HAP-1 (cell line): Measurements from ENCODE around the gene SNX3.
"Not testable (repeated sequence)": the region's sequence is repeated elsewhere in the genome, so short reads cannot be mapped to it uniquely, and the experiment has no call there.

Source experiments
- DNase-seq, 2 experiments: peaks; one replicate each; pipeline ENCODE4 v3.0.0-alpha.2; 2016 to 2020; ENCODE audit warnings: low spot score in 2 of 2
- H3K27me3 ChIP-seq: fragments of 250-450 bp; sonication (Bioruptor Pico); 2 replicates; pipeline ENCODE4 v1.5.1; 2020; ENCODE audit warnings: low read depth, mild to moderate bottlenecking, moderate library complexity
- H3K36me3 ChIP-seq: fragments of 250-450 bp; sonication (Bioruptor Pico); replicated peaks from 2 replicates; pipeline ENCODE4 v1.5.1; 2020; ENCODE audit warnings: mild to moderate bottlenecking
- H3K4me1 ChIP-seq: fragments of 250-450 bp; sonication (Bioruptor Pico); 2 replicates; pipeline ENCODE4 v1.5.1; 2020; ENCODE audit warnings: mild to moderate bottlenecking
- H3K4me3 ChIP-seq: fragments of 250-450 bp; sonication (Bioruptor Pico); 2 replicates; pipeline ENCODE4 v1.5.1; 2020; ENCODE audit warnings: mild to moderate bottlenecking, moderate library complexity
- H3K9me3 ChIP-seq: fragments of 250-450 bp; sonication (Bioruptor Pico); 2 replicates; pipeline ENCODE4 v1.5.1; 2020; ENCODE audit warnings: mild to moderate bottlenecking, moderate library complexity
- in situ Hi-C: fragments of 300-500 bp; cut with MboI; formaldehyde crosslinking; loops from 3 replicates; pipeline ENCODE4 v1.14.3; 2020; ENCODE audit warnings: low sequenced_read_pairs, inconsistent platforms, mixed read lengths

Gene SNX3

DNA sequence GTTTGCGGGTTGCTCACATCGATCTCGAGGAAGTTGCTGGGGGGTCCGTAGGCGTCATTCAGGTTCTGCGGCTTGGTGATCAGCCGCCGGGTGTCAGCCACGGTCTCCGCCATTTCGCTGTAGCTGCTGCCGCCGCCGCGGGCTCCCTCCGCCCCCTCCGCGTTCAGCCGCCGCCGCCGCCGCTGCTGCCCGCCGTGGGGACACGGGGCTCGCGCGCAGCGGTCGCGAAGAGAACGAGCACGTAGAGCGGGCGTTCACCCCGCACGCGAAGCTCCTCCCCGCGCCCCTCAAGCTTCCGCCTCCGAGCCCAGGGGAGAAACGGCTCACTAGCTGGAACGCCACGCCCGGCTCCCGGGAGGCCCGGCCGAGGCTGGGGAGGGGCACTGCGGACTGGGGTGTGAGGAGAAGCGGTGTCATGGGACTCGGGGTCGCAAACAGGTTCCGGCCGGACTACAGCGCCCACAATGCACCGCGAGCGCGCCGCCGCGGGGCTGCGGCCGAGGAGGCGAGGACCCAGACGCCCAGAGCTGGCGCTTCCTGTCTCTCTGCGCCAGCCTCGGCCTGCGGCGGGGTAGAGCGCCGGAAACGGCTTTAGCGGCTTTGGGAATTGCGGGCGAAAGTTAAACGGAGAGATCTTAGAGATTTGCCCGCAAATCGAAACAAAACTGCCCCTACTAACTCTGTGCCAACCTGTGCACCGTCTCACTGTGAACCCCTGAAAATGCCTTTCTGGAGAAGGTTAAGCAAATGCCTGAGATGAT, at the start of gene SNX3:
Gene SNX3, minus strand, starts transcription at position 232 of the 761 bp plus-strand sequence. Its CDS starts 119 bp downstream, at position 113.
- DNase-seq = peak; percentile 94 to 98
- peaks cover 12% of the 10 kb centered on the region for H3K36me3 ChIP-seq
- H3K27me3 ChIP-seq = no peaks in the 10 kb centered on the region
- H3K9me3 ChIP-seq = no peaks in the 10 kb centered on the region
- H3K4me3 ChIP-seq = peak within 1 kb of the TSS; percentile 92
- H3K4me1 ChIP-seq = peaks cover 12% of the 10 kb centered on the region
- in situ Hi-C loops = no loop called here

DNA sequence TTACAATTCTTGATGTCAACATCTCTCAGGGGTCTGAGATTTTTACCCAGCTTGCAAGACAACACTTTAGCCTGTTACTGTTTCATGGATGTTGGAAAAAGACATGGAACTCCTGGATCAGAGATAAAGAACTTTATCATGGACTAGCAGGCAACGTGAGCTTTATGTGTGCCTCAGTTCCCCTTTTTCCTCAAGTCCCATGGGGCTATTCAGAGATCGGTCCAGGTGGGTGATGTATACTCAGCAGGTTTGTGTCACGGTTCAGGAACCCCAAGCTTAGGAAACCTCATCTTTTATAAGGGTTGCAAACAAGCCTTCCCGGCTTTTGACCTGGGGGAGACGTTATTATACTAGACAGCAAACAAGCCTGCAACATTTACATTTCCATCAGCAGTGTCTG, 49.0 kb upstream of the SNX3 start:
- Histone ChIP-seq H3K4me3 (no peak overlapping the region), H3K36me3 (no peaks in the 10 kb centered on the region), H3K27me3 (no peaks in the 10 kb centered on the region), H3K4me1 (peaks cover 4% of the 10 kb centered on the region), H3K9me3 (no peaks in the 10 kb centered on the region)
- no peak for DNase-seq
- in situ Hi-C loops = no loop called here

DNA sequence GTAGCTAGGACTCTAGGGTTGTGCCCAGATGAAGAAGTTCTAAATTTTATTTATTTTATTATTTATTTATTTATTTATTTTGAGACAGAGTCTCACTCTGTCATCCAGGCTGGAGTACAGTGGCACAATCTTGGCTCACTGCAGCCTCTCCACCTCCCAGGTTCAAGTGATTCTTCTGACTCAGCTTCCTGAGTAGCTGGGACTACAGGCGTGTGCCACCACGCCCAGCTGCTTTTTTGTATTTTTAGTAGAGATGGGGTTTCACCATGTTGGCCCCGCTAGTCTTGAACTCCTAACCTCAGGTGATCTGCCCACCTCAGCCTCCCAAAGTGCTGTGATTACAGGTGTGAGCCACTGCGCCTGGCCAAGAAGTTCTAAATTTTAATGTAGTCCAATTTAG, 47.8 kb upstream of the SNX3 start:
- H3K36me3 ChIP-seq, H3K27me3 ChIP-seq, H3K4me3 ChIP-seq, DNase-seq, in situ Hi-C loops, H3K9me3 ChIP-seq: not testable (repeated sequence)
- H3K4me1 ChIP-seq = peaks cover 14% of the 10 kb centered on the region

DNA sequence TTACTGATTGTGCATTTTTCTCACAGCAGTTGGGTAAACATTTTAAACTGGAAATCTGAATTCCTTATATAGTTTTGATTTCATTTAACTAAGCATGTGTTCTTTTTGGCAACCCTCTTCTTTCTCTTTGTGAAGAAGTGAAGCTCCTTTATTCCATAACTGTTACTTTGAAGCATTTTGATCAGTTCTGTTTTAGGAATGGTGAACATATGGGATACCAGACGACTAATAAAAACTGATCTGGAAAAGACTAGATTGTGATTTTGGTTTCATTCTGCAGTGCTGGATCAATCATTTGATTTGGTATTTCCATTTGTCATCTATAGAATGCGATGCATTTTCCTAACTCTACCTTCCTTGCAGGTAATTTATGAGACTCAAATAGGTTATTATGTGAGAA, 43.8 kb upstream of the SNX3 start:
- H3K4me3 ChIP-seq = no peak overlapping the region
- in situ Hi-C loops = no loop called here

DNA sequence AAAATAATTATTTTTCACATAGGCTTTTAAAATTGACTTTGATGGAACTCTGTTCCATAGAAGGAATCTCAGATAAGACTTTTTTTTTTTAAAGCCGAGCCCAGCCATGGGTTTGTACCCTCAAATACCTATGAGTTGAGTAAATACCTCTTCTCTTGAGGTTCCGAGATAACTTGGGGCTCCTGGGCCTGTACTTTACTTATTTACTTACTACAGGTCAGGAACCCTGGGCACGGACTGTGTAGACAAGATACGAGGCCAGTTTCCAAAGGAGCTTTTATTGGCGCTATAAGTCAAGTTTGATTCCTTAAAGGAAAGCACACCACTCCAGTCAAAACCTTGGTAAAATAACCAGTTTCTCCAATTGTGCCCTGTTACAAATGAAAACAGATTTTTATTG, 41.5 kb upstream of the SNX3 start:
- Histone ChIP-seq H3K9me3 (no peaks in the 10 kb centered on the region), H3K4me3 (no peak overlapping the region), H3K27me3 (no peaks in the 10 kb centered on the region), H3K4me1 (peaks cover 14% of the 10 kb centered on the region), H3K36me3 (no peaks in the 10 kb centered on the region)
- in situ Hi-C loops = no loop called here
- DNase-seq = no peak

More for the DNA sequence above, 43.8 kb upstream of the SNX3 start:
- Histone ChIP-seq H3K36me3 (no peaks in the 10 kb centered on the region), H3K27me3 (no peaks in the 10 kb centered on the region), H3K9me3 (no peaks in the 10 kb centered on the region), H3K4me1 (peaks cover 14% of the 10 kb centered on the region)
- DNase-seq = no peak

DNA sequence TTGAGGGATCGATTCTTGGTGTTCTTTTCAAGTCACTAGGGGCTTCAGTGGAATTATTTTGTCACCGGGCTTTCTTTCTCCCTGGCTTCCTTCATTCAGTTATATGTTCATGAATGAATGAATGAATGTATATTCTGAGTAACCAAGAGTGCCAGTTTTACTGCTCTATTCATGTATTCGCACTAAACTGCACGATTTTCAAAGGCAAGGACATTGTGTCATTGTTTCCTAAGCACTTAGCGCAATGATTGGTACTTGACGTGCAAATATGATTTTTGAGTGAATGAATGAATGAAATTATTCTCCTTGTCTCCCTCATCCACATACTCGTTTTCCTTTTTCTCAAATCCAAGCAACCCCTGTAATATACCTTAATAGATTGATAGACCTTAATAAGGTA, 34.8 kb upstream of the SNX3 start:
- peak in 1 of 2 experiments; percentile 7 for DNase-seq
- H3K27me3 ChIP-seq = no peaks in the 10 kb centered on the region
- peaks cover 18% of the 10 kb centered on the region for H3K4me1 ChIP-seq
- no peaks in the 10 kb centered on the region for H3K9me3 ChIP-seq
- in situ Hi-C loops = no loop called here
- H3K36me3 ChIP-seq = no peaks in the 10 kb centered on the region
- peak overlapping the region; percentile 63 for H3K4me3 ChIP-seq

DNA sequence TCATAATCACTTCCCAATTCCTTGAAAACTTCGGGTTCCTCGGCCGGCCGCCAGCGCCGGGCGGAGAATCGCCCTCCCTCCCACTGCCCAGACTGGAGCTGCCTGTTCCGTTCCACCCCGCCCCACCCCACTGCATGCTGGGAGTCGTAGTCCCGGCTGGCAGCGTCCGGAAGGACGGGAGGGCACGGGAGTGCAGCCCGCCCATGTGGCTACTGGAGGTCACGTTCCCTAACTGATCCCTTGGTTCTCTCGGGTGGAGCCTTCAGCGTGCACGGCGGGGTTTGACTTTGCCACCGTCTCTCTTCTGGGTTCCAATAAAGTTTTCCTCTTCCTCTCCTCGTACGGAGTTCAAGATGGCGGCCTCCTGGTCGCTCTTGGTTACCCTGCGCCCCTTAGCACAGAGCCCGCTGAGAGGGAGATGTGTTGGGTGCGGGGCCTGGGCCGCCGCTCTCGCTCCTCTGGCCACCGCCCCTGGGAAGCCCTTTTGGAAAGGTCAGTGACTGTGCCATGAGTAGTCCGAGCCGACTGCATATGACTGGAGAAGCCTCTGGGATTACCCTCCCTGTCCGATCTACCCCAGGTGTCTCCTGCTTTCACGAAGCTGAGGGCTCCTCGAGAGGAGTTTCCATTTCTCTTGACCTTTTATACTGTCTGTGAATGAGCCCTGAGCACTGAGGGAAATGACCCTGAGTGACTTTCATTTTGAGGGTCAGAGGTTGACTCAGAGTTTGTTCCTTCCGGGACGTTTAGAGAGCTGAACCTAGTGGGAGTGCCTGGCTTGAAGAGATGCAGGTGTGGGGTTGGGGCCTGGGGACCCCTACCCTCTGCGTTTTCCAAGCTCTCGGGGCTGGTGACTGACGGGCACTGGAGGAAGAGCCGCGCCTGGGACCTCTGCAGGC, 34.1 kb upstream of the SNX3 start, which contains the start of gene AFG1L:
Gene AFG1L, plus strand, starts transcription at position 328 of the 899 bp plus-strand sequence. Its CDS starts 26 bp downstream, at position 354.
- peak; percentile 82 to 96 for DNase-seq
- Histone ChIP-seq H3K9me3 (no peaks in the 10 kb centered on the region), H3K36me3 (no peaks in the 10 kb centered on the region), H3K4me1 (peaks cover 18% of the 10 kb centered on the region), H3K4me3 (peak within 1 kb of the TSS; percentile 63), H3K27me3 (no peaks in the 10 kb centered on the region)
- in situ Hi-C loops = no loop called here

DNA sequence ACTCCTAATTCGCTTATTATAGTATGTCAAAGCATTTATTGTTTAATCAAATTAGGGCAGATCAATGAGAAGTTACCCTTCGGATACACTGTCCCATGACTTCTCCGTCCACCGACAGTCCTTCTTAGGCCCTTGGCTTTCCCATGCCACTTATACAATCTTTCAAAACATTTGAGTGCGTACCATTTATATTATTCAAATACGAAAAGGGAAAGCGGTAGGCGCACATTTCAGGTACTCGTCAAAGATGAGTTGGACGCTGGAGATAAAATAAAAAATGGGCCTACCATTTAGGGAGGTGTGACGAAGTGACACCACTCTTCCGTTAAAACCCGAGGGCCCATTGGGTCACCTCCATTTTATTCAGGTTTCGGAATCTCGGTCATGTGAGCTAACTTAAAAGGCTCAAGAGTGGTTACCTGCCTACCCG, 33.5 kb upstream of the SNX3 start:
- Histone ChIP-seq H3K27me3 (no peaks in the 10 kb centered on the region), H3K36me3 (no peaks in the 10 kb centered on the region), H3K4me1 (peaks cover 18% of the 10 kb centered on the region), H3K4me3 (peak overlapping the region; percentile 63), H3K9me3 (no peaks in the 10 kb centered on the region)
- in situ Hi-C loops = no loop called here
- no peak for DNase-seq

DNA sequence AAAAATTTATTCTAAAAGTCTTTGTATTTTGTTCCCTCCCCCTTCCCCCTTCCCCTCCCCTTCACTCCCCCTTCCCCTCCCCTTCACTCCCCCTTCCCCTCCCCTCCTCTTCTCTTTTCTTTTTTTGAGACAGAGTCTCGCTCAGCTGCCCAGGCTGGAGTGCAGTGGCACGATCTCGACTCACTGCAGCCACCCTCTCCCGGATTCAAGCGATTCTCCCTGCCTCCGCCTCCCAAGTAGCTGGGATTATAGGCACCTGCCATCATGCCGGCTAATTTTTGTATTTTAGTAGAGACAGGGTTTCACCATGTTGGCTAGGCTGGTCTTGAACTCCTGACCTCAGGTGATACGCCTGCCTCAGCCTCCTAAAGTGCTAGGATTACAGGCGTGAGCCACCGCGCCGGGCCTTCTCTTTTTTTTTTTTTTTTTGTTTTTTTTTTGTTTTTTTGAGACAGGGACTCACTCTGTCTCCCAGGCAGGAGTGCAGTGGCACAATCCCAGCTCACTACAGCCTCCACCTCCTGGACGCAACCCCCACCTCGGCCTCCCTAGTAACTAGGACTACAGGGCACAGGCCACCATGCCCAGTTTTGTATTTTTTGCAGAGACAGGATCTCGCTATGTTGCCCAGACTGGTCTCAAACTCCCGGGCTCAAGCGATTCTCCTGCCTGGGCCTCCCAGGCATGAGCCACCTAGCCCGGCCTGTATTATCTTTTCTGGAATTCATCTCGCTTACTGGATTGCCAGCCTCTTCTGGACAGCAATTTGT, 32.9 kb upstream of the SNX3 start:
- no peaks in the 10 kb centered on the region for H3K9me3 ChIP-seq
- in situ Hi-C loops = no loop called here
- H3K27me3 ChIP-seq = no peaks in the 10 kb centered on the region
- peak in 1 of 2 experiments; percentile 19 for DNase-seq
- no peaks in the 10 kb centered on the region for H3K36me3 ChIP-seq
- peak overlapping the region; percentile 63 for H3K4me3 ChIP-seq
- peaks cover 18% of the 10 kb centered on the region for H3K4me1 ChIP-seq

DNA sequence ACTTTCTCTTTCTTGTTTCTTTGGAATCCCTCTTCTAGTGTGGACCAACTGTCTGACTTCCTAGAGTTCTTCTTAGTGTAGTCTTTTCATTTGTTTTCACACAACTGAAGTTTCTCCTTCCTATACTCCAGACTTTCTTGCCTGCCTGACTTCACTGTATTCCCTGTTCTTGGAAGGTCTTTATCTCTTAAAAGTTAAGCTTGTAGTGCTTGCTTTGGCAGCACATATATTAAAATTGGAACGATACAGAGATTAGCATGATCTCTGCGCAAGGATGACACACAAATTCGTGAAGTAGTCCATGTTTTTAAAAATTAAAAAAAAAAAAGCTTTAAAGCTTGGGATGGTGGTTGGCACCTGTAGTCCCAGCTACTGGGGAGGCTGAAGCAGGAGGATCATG, 31.7 kb upstream of the SNX3 start:
- DNase-seq, H3K27me3 ChIP-seq, H3K4me3 ChIP-seq, H3K36me3 ChIP-seq, H3K9me3 ChIP-seq, in situ Hi-C loops: not testable (repeated sequence)
- peaks cover 18% of the 10 kb centered on the region for H3K4me1 ChIP-seq

DNA sequence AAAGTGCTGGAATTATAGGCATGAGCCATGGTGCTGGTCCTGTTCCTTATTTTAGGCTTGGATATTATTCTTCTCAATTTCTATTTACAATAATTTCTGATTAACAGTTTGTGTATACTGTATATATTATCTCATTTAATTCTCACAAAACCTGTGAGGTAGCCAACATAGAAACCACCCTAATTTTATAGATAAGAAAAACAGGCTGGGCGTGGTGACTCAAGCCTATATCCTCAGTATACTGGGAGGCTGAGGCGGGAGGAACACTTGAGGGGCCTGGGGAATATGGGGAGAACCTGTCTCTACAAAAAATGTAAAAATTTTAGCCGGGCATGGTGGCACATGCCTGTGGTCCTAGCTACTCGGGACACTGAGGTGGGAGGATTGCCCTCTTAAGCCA, 30.3 kb upstream of the SNX3 start:
- H3K36me3 ChIP-seq = no peaks in the 10 kb centered on the region
- no peak for DNase-seq
- no peaks in the 10 kb centered on the region for H3K9me3 ChIP-seq
- no peaks in the 10 kb centered on the region for H3K27me3 ChIP-seq
- H3K4me3 ChIP-seq = no peak overlapping the region
- in situ Hi-C loops = no loop called here
- H3K4me1 ChIP-seq = peaks cover 16% of the 10 kb centered on the region

DNA sequence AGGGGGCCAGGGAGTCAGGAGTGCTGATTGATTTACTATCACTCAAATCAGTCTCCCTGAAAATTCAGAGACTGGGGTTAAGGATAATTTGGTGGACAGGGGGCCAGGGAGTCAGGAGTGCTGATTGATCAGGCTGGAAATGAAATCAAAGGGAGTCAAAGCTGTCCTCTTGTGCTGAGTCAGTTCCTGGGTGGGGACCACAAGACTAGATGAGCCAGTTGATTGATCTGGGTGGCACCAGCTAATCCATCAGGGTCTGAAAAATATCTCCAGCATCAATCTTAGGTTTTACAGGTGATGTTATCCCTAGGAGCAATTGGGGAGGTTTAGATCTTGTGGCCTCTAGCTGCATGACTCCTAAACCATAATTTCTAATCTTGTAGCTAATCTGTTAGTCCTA, 27.9 kb upstream of the SNX3 start:
- Histone ChIP-seq H3K9me3 (no peaks in the 10 kb centered on the region), H3K4me3 (no peak overlapping the region), H3K27me3 (no peaks in the 10 kb centered on the region), H3K36me3 (no peaks in the 10 kb centered on the region), H3K4me1 (peaks cover 7% of the 10 kb centered on the region)
- in situ Hi-C loops = no loop called here
- no peak for DNase-seq

DNA sequence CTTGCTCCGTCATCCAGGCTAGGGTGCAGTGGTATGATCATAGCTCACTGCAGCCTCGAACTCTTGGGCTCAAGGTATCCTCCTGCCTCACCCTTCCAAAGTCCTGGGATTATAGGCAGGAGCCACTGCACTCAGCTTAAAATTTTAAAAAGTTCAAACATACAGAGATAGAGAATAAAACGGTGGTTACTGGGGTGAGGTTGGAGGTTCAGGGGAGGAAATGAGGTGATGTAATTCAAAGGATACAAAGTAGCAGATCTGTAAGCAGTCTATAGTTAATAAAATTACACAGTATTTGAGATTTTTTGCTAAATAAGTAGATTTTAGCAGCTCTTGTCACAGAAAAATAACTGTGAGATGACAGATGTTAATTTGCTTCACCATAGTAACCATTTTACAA, 26.5 kb upstream of the SNX3 start:
- no peaks in the 10 kb centered on the region for H3K9me3 ChIP-seq
- DNase-seq = no peak
- in situ Hi-C loops = no loop called here
- H3K4me1 ChIP-seq = peaks cover 5% of the 10 kb centered on the region
- no peaks in the 10 kb centered on the region for H3K36me3 ChIP-seq
- H3K27me3 ChIP-seq = no peaks in the 10 kb centered on the region
- no peak overlapping the region for H3K4me3 ChIP-seq
